ENCODE data around the gene IGF2R. TPM values are rescaled to one million over a fixed set of nuclear protein-coding genes. Genes with fewer than 3 reads are reported as not detected.

The IGF2R gene
- total and polyA plus RNA-seq, 2 of the 13 experiments (the other 11 are each of a cell fraction or from before 2014, with no cell fraction given): 38.3 to 70.0 TPM

GRCh38 chr6:160092602-160093001 lies 123.7 kb downstream of the IGF2R start:
- Histone ChIP-seq H3K79me2 (ENCODE audit: insufficient read depth, low read length) (no peaks in the 10 kb centered on the region), H3K27me3 (ENCODE audit: control insufficient read depth in 1 of 2, insufficient read depth in 2 of 2, low read length in 2 of 2) (no peaks in the 10 kb centered on the region), H3K4me3 (replicated peaks in 1 of 3; ENCODE audit: insufficient read depth in 1 of 3, low read depth in 2 of 3, low read length in 3 of 3) (no peak overlapping the region), H3K4me2 (ENCODE audit: low read depth, low read length) (no peak overlapping the region), H3K36me3 (replicated peaks in 1 of 2; ENCODE audit: control insufficient read depth in 1 of 2, insufficient read depth in 2 of 2, low read length in 2 of 2) (peaks cover 51 to 88% of the 10 kb centered on the region in 2 experiments), H3K9ac (ENCODE audit: insufficient read depth, low read depth, low read length) (no peak overlapping the region), H2AFZ (ENCODE audit: low read length) (no peak overlapping the region), H4K20me1 (ENCODE audit: insufficient read depth, low read length) (0 out of 2 replicates have a peak, but pooled peaks cover 4% of the 10 kb centered on the region), H3K9me3 (ENCODE audit: low read length) (no peaks in the 10 kb centered on the region), H3K4me1 (ENCODE audit: insufficient read depth, low read length) (peaks cover 11% of the 10 kb centered on the region), H3K27ac (ENCODE audit: extremely low read length, insufficient read depth, low read length) (no peak overlapping the region)
- TF ChIP-seq MYC (CRISPR knock-in tag; IDR thresholded peaks at IDR 0.05; ENCODE audit: borderline replicate concordance): no peak
- TF ChIP-seq ZFYVE20 (CRISPR knock-in tag; IDR thresholded peaks at IDR 0.05; ENCODE audit: borderline replicate concordance, low read depth): no peak
- TF ChIP-seq ZNF800 (CRISPR knock-in tag; IDR thresholded peaks at IDR 0.05): no peak
- TF ChIP-seq ZNF605 (CRISPR knock-in tag; IDR thresholded peaks at IDR 0.05): no peak
- TF ChIP-seq ZKSCAN1 (IDR thresholded peaks at IDR 0.05; ENCODE audit: low read length): no peak
- no peak for TF ChIP-seq SMAD1 (CRISPR knock-in tag; IDR thresholded peaks at IDR 0.05; ENCODE audit: borderline replicate concordance, low read depth)
- no peak for TF ChIP-seq DBP (CRISPR knock-in tag; IDR thresholded peaks at IDR 0.05; ENCODE audit: not compliant biosample characterization)
- no peak for TF ChIP-seq MED13 (CRISPR knock-in tag; IDR thresholded peaks at IDR 0.05)
- TF ChIP-seq RBFOX2 (IDR thresholded peaks at IDR 0.05; ENCODE audit: low read depth, low read length): no peak
- no peak for TF ChIP-seq HNRNPLL (IDR thresholded peaks at IDR 0.05; ENCODE audit: low read depth, low read length, poor library complexity, severe bottlenecking)
- TF ChIP-seq, protein P1, sequence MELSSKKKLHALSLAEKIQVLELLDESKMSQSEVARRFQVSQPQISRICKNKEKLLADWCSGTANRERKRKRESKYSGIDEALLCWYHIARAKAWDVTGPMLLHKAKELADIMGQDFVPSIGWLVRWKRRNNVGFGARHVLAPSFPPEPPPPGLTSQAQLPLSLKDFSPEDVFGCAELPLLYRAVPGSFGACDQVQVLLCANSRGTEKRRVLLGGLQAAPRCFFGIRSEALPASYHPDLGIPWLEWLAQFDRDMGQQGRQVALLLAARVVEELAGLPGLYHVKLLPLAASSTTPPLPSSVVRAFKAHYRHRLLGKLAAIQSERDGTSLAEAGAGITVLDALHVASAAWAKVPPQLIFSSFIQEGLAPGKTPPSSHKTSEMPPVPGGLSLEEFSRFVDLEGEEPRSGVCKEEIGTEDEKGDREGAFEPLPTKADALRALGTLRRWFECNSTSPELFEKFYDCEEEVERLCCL (CRISPR knock-in tag; IDR thresholded peaks at IDR 0.05; ENCODE audit: borderline replicate concordance): no peak
- no peak for TF ChIP-seq NFE2L2 (IDR thresholded peaks at IDR 0.05; ENCODE audit: low read length)
- ATAC-seq (no peak), DNase-seq (ENCODE audit: low spot score) (no peak), FAIRE-seq (no peak)
- POLR2A ChIA-PET: no interaction called here
- in situ Hi-C loops (cut with HindIII; ENCODE audit: extremely low pct_ligation_motif_present, low pct_unique_long_range_greater_than_20kb) (no loop called here), intact Hi-C loops (cut with micrococcal nuclease; ENCODE audit: unreplicated experiment) (no loop called here)
- CTCF ChIA-PET (ENCODE audit: low intra/inter-chr PET ratio, low total read pairs): no interaction called here
- BruUV-seq (replicated peaks): no TSS peak
- 97% methylated on average over 10 of the region's 10 CpGs for WGBS (ENCODE audit: low lambda C conversion rate)

Measured in HepG2 (cell line).